GM12865 (cell line): ENCODE data around the gene KLK10.

Source experiments
- DNase-seq: peaks from one replicate; pipeline ENCODE4 v3.0.0; 2010; ENCODE audit warnings: low read depth
- H3K4me3 ChIP-seq: 2 replicates; pipeline ENCODE4 v1.5.1; 2011; ENCODE audit warnings: mild to moderate bottlenecking, low read depth, low read length, control low read depth
- TF ChIP-seq, protein P1 (sequence below): IDR thresholded peaks from 2 replicates; pipeline ENCODE4 v1.5.1; 2011; ENCODE audit warnings: low read length, control low read depth, low read depth, inconsistent platforms; ENCODE audit not compliant: insufficient read depth; ENCODE audit errors: missing control alignments

KLK10 gene, protein sequence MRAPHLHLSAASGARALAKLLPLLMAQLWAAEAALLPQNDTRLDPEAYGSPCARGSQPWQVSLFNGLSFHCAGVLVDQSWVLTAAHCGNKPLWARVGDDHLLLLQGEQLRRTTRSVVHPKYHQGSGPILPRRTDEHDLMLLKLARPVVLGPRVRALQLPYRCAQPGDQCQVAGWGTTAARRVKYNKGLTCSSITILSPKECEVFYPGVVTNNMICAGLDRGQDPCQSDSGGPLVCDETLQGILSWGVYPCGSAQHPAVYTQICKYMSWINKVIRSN

DNA sequence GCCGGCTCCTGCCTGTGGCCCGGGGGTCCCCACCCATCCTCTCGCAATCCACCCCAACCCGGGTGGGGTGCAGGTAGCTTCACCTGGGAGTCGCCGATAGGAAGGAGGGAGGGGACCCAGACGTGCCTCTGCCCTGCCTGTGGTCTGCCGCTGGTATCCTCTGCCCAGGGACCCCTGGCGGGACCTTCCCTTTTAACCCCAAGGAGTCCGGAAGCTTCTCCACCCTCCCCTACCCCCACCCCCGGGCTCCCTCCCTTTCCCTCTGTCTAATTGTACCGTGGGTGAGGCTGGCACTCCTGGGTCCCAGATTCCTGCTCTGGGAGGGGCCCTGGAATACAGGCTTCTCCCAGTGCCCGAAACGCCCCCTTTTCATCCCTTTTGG lies at the start of gene KLK10:
Gene KLK10, minus strand, starts transcription at position 166 of the 382 bp plus-strand sequence. CDS start 579 bp downstream, outside the sequence.
- TF ChIP-seq, protein P1, sequence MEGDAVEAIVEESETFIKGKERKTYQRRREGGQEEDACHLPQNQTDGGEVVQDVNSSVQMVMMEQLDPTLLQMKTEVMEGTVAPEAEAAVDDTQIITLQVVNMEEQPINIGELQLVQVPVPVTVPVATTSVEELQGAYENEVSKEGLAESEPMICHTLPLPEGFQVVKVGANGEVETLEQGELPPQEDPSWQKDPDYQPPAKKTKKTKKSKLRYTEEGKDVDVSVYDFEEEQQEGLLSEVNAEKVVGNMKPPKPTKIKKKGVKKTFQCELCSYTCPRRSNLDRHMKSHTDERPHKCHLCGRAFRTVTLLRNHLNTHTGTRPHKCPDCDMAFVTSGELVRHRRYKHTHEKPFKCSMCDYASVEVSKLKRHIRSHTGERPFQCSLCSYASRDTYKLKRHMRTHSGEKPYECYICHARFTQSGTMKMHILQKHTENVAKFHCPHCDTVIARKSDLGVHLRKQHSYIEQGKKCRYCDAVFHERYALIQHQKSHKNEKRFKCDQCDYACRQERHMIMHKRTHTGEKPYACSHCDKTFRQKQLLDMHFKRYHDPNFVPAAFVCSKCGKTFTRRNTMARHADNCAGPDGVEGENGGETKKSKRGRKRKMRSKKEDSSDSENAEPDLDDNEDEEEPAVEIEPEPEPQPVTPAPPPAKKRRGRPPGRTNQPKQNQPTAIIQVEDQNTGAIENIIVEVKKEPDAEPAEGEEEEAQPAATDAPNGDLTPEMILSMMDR, result no peak
- no peak within 1 kb of the TSS for H3K4me3 ChIP-seq
- DNase-seq, result no peak

DNA sequence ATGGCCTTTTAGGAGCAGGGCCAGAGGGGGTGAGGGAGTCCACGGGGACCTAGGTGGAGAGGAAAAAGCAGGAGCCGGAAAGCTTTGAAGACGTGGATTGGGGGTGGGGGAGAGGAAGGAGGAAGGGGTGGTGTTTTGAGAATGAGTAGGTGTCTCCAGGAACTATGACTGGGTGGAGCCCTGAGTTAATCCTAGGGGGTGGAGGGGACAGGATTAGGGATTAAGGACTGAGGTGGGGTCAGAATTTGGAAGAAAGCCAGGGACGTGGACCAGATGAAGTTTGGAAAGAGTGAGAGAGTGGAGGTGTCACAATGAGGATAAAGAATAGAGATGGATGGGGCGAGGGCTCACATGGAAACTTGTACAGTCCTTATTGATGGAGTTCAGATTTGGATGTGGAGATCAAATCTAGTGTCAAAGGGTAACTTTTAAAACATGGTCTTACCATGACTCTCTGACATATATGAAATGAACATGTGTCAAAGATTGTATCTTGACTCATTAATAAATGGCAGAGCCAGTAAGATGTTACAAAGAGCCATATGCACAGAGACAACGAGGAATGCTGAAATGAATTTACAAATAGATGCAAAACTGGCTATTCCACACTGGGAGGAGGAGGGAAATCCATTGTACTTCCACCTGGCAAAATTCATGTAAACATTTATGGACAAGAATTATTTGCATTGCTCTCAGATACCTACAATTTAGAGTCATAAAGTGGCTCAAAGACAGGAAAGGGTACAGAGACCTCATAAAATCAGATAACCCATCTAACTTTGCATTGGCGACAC lies 47.1 kb upstream of the KLK10 start:
- no peak for DNase-seq
- no peak overlapping the region for H3K4me3 ChIP-seq
- TF ChIP-seq, protein P1, result no peak

DNA sequence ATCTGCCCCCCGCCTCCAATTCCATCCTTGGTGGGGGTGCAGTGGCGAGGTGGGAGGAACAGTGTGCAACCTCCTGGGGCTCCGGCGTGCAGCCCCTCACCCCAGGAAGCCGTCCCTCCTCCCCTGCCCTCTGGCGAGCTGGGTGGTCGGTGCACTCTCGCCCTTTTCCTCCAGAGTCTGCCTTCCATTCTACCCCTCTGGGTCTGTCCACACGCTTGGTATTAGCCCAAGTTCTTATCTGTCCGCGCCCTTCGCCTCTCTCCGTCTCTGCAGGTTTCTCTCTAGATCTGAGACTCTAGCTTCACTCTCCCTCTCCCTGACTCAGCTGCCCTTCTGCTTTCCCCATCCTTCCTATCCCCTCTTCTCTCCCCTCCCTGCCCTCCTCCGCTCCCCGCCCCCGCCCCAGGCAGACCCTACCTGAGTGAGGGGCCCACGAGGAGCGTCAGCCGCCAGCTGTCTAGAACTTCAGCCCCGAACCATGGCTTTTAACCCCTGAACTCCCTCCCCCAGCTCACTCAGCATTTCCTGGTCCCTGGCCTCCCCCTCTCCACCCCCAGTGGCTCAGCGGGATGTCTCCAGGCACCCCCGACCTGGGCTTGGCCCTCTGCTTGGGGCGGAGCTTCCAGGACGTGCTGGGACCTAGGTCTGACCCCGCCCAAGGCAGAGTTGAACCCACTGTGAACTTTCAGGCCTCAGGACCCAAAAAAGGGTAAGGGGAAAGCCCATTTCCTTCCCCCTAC lies 45.9 kb upstream of the KLK10 start:
- TF ChIP-seq, protein P1, result no peak
- H3K4me3 ChIP-seq, result no peak overlapping the region
- DNase-seq, result no peak

DNA sequence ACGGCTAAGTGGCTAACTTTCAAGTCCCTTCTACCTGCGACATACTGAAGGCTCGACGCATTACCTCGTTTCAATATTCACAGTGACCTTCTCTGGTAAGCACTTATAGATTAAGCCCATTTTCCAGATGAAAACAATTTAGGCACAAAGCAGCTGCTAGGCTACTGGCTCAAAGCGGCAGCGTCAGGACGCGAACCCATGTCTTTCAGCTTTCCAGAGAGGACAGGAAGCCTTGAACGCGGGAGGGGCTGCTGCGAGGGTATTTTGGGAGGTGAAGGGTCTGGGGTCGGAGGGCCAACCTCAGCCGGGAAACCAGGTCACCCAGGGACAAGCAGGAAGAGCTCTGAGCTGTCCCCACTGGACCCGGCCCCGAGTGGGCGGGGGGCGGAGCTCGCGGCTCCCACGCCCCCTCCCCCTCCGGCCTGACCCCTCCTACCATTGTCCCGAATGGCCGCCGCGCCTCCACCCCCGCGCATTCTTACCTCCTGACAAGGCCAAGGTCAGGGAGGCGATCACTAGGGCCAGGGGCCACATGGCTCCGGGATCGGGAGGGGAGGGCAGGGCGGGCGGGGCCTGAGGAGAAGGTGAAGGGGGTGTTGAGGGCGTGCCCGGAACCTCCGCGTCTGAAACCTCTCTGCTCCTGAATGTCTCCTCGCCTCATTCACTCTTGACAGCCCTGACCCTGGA lies 45.2 kb upstream of the KLK10 start, which contains the start of gene KLK13:
Gene KLK13, minus strand, starts transcription at position 559 of the 687 bp plus-strand sequence. Its CDS starts 25 bp downstream, at position 534.
- TF ChIP-seq, protein P1, result no peak
- DNase-seq, result no peak
- H3K4me3 ChIP-seq, result no peak within 1 kb of the TSS

DNA sequence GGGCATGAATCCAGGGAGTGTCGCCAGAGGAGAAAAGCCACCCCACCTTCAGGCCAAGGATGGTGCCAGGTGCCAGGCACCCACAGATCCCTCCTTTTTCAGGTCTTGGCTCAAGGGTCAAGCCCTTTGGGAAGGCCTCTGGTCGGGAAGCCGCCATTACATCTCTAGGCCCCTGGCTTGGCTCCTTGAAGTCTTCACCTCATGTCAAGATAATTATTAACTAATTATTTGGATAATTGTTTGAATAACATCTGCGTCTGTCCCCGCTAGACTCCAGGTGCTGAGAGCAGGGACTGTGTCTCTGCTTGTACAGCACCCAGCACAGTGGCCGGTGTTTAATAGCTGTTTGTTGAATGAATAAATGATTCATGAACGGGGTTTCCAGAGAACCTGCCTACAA lies 44.2 kb upstream of the KLK10 start:
- DNase-seq, result no peak
- no peak overlapping the region for H3K4me3 ChIP-seq
- TF ChIP-seq, protein P1, result no peak

DNA sequence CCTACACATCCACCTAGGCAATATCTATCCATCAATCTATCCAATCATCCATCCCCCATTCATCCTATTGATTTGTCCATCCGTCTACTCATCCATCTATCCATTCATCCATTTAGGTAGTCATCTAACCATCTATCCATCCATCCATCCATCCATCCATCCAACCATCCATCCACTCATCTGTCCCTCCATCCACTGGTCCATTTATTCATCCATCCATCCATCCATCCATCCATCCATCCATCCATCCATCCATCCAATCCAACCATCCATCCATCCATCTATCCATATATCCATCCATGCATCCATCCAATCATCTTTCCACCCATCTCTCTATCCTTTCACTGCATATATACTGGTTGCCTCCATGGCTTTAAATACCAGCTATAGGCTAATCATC lies 41.5 kb upstream of the KLK10 start:
- no peak overlapping the region for H3K4me3 ChIP-seq
- DNase-seq, result no peak
- TF ChIP-seq, protein P1, result no peak
